ENCODE results near the gene TMEM178B. TPM values are rescaled to one million over a fixed set of nuclear protein-coding genes. Genes with fewer than 3 reads are reported as not detected.

Gene TMEM178B
- total RNA-seq, 1 experiment from 2014 or later = not detected

DNA sequence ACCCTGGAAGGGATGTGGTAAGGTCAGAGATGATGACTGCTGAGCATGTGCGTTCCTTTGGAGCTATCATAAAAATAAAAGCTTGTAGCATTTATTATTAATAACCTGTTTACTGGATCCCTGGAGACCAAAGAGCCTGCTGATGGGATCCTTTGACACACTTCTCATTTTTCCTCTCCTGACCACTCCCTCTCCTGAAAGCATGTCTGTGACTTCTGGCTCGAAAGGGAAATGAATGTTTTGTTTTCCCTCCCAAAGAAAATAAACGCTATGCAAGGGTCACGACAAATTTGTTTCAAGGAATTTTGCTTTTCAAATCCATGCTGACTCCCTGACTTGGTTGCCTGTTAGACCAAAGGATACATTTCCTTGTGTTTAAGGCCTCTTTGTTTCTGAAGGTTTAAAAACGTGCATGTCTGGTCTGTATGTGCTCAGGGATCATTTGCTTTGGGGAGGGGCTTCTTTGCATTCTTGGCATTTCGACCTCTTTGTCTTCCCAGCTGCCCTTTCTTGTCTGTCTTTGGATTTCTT, 292.3 kb downstream of the TMEM178B start:
- Histone ChIP-seq H3K4me2 (no peak overlapping the region), H3K9me3 (ENCODE audit: insufficient read depth, low read depth) (no peaks in the 10 kb centered on the region), H3K4me3 (no peak overlapping the region), H3K27me3 (ENCODE audit: insufficient read depth, low read depth) (peaks cover 44% of the 10 kb centered on the region; the same call in 1 of the 2 replicates), H3K4me1 (replicated peaks; ENCODE audit: insufficient read depth) (no peaks in the 10 kb centered on the region), H4K20me1 (ENCODE audit: insufficient read depth) (no peaks in the 10 kb centered on the region), H3K27ac (no peak overlapping the region), H3F3A (ENCODE audit: insufficient read depth, low read depth) (no peaks in the 10 kb centered on the region), H3K79me2 (ENCODE audit: low read depth) (no peaks in the 10 kb centered on the region), H3K9me2 (ENCODE audit: insufficient read depth) (no peaks in the 10 kb centered on the region), H3K36me3 (ENCODE audit: low read depth) (no peaks in the 10 kb centered on the region), H2AFZ (no peak overlapping the region)
- no peak for DNase-seq
- intact Hi-C loops (cut with micrococcal nuclease; ENCODE audit: unreplicated experiment) = no loop called here
- CTCF ChIA-PET = no interaction called here
- TF ChIP-seq EZH2 (IDR thresholded peaks at IDR 0.05; ENCODE audit: low read depth) (no peak), CTCF (conservative IDR thresholded peaks at IDR 0.05) (no peak)
- POLR2A ChIA-PET (ENCODE audit: unreplicated experiment) = no interaction called here
- no TSS peak for BruUV-seq (replicated peaks)

GRCh38 chr7:141369422-141369821, 295.6 kb downstream of the TMEM178B start:
- BruUV-seq (replicated peaks) = no TSS peak
- intact Hi-C loops (cut with micrococcal nuclease; ENCODE audit: unreplicated experiment) = no loop called here
- Histone ChIP-seq H3K27me3 (ENCODE audit: insufficient read depth, low read depth) (peaks cover 67% of the 10 kb centered on the region), H3K9me2 (ENCODE audit: insufficient read depth) (no peaks in the 10 kb centered on the region), H4K20me1 (ENCODE audit: insufficient read depth) (no peaks in the 10 kb centered on the region), H3K4me3 (no peak overlapping the region), H3K36me3 (ENCODE audit: low read depth) (no peaks in the 10 kb centered on the region), H3F3A (ENCODE audit: insufficient read depth, low read depth) (no peaks in the 10 kb centered on the region), H2AFZ (no peak overlapping the region), H3K9me3 (ENCODE audit: insufficient read depth, low read depth) (no peaks in the 10 kb centered on the region), H3K4me1 (replicated peaks; ENCODE audit: insufficient read depth) (no peaks in the 10 kb centered on the region), H3K4me2 (no peak overlapping the region), H3K79me2 (ENCODE audit: low read depth) (no peaks in the 10 kb centered on the region), H3K27ac (no peak overlapping the region)
- DNase-seq = no peak
- ChIA-PET POLR2A (ENCODE audit: unreplicated experiment) (no interaction called here), CTCF (no interaction called here)
- TF ChIP-seq EZH2 (IDR thresholded peaks at IDR 0.05; ENCODE audit: low read depth) = no peak
- TF ChIP-seq CTCF (conservative IDR thresholded peaks at IDR 0.05) = no peak

GRCh38 chr7:141370178-141370577, 296.3 kb downstream of the TMEM178B start:
- Histone ChIP-seq H4K20me1 (ENCODE audit: insufficient read depth) (no peaks in the 10 kb centered on the region), H3K9me2 (ENCODE audit: insufficient read depth) (no peaks in the 10 kb centered on the region), H3K36me3 (ENCODE audit: low read depth) (no peaks in the 10 kb centered on the region), H3K27ac (no peak overlapping the region), H3K4me3 (no peak overlapping the region), H3K27me3 (ENCODE audit: insufficient read depth, low read depth) (peaks cover 71% of the 10 kb centered on the region), H2AFZ (no peak overlapping the region), H3K79me2 (ENCODE audit: low read depth) (no peaks in the 10 kb centered on the region), H3K9me3 (ENCODE audit: insufficient read depth, low read depth) (no peaks in the 10 kb centered on the region), H3K4me1 (replicated peaks; ENCODE audit: insufficient read depth) (no peaks in the 10 kb centered on the region), H3F3A (ENCODE audit: insufficient read depth, low read depth) (no peaks in the 10 kb centered on the region), H3K4me2 (no peak overlapping the region)
- ChIA-PET CTCF (no interaction called here), POLR2A (ENCODE audit: unreplicated experiment) (no interaction called here)
- intact Hi-C loops (cut with micrococcal nuclease; ENCODE audit: unreplicated experiment) = no loop called here
- no peak for DNase-seq
- TF ChIP-seq EZH2 (IDR thresholded peaks at IDR 0.05; ENCODE audit: low read depth) (no peak), CTCF (conservative IDR thresholded peaks at IDR 0.05) (no peak)
- no TSS peak for BruUV-seq (replicated peaks)

Data from PC-9 (cell line).